ENCODE measurements around the gene NBEA. TPM values are rescaled to one million over a fixed set of nuclear protein-coding genes. Genes with fewer than 3 reads are reported as not detected.

NBEA gene
- total RNA-seq, 2 donors from 2014 or later, result 15.2 to 15.9 TPM

DNA sequence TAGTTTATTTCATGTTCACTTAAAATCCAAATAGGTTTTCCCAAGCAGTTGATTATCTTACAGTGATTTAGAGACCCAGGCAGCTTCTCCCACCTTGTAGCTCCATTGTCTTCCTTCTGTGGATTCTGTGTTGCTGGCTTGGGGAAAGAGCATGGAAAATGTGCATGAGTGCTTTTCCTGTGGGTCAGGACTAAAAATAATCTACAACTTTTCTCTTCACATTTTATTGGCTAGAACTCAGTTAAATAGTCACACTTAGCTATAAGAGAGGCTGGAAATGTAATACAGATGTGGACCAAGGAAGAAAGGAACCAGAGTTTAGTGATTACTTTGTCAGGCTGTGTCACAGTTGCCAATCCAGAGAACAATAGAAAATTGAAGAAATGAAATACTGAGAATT, 198.8 kb downstream of the NBEA start:
- H3K27ac ChIP-seq (ENCODE audit: low read depth, low read length), result no peak overlapping the region
- Mint-ChIP-seq H3K27ac (no peak overlapping the region), H3K9me3 (peaks cover 4% of the 10 kb centered on the region), H3K36me3 (ENCODE audit: low read depth) (peaks cover 12% of the 10 kb centered on the region), H3K27me3 (ENCODE audit: insufficient read depth) (no peaks in the 10 kb centered on the region), H3K4me3 (no peak overlapping the region), H3K4me1 (no peaks in the 10 kb centered on the region)
- H3K4me1 ChIP-seq (ENCODE audit: control insufficient read depth, insufficient read depth, low read length), result no peaks in the 10 kb centered on the region
- H3K36me3 ChIP-seq (ENCODE audit: control insufficient read depth, insufficient read depth, low read length), result no peaks in the 10 kb centered on the region
- TF ChIP-seq, protein P1, sequence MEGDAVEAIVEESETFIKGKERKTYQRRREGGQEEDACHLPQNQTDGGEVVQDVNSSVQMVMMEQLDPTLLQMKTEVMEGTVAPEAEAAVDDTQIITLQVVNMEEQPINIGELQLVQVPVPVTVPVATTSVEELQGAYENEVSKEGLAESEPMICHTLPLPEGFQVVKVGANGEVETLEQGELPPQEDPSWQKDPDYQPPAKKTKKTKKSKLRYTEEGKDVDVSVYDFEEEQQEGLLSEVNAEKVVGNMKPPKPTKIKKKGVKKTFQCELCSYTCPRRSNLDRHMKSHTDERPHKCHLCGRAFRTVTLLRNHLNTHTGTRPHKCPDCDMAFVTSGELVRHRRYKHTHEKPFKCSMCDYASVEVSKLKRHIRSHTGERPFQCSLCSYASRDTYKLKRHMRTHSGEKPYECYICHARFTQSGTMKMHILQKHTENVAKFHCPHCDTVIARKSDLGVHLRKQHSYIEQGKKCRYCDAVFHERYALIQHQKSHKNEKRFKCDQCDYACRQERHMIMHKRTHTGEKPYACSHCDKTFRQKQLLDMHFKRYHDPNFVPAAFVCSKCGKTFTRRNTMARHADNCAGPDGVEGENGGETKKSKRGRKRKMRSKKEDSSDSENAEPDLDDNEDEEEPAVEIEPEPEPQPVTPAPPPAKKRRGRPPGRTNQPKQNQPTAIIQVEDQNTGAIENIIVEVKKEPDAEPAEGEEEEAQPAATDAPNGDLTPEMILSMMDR (conservative IDR thresholded peaks at IDR 0.05), result no peak
- H3K9me3 ChIP-seq (ENCODE audit: control insufficient read depth, low read length), result peaks cover 6% of the 10 kb centered on the region
- H3K4me3 ChIP-seq (ENCODE audit: low read length), result no peak overlapping the region
- H3K27me3 ChIP-seq (ENCODE audit: control insufficient read depth, insufficient read depth, low read length, poor library complexity, severe bottlenecking), result no peaks in the 10 kb centered on the region
- no peak overlapping the region for H3K9ac ChIP-seq (ENCODE audit: extremely low read depth, low read length, poor library complexity, severe bottlenecking)
- DNase-seq, result no peak

DNA sequence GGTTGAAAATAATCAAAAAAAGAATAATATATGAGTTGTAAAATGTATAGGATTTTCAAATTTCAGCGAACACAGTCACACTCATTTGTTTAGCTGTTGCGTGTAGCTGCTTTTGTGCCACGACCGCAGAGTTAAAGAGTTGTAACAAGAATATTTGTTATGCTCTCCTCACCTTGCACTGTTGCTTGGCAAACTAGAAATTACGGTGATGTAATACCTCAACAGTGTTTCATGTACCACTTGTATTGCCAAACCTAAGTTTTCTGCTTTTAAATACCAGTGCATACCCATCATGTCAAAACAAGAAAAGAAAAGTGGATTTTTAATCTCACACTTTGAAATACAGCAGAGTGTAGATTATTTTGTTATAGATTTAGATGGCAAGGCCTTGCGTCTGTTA, 201.1 kb downstream of the NBEA start:
- H3K4me1 ChIP-seq (ENCODE audit: control insufficient read depth, insufficient read depth, low read length), result no peaks in the 10 kb centered on the region
- Mint-ChIP-seq H3K4me3 (no peak overlapping the region), H3K27me3 (ENCODE audit: insufficient read depth) (no peaks in the 10 kb centered on the region), H3K27ac (no peak overlapping the region), H3K4me1 (no peaks in the 10 kb centered on the region), H3K36me3 (ENCODE audit: low read depth) (peaks cover 17% of the 10 kb centered on the region), H3K9me3 (peaks cover 10% of the 10 kb centered on the region)
- H3K27me3 ChIP-seq (ENCODE audit: control insufficient read depth, insufficient read depth, low read length, poor library complexity, severe bottlenecking), result no peaks in the 10 kb centered on the region
- H3K27ac ChIP-seq (ENCODE audit: low read depth, low read length), result no peak overlapping the region
- WGBS, 2 experiments (ENCODE audit: insufficient coverage in 1 of 2, insufficient read length in 1 of 2), result 99 to 100% methylated on average over 4 to 6 of the region's 6 CpGs
- peaks cover 12% of the 10 kb centered on the region for H3K9me3 ChIP-seq (ENCODE audit: control insufficient read depth, low read length)
- no peak overlapping the region for H3K9ac ChIP-seq (ENCODE audit: extremely low read depth, low read length, poor library complexity, severe bottlenecking)
- TF ChIP-seq, protein P1 (conservative IDR thresholded peaks at IDR 0.05), result no peak
- no peak overlapping the region for H3K4me3 ChIP-seq (ENCODE audit: low read length)
- no peak for DNase-seq
- no peaks in the 10 kb centered on the region for H3K36me3 ChIP-seq (ENCODE audit: control insufficient read depth, insufficient read depth, low read length)

DNA sequence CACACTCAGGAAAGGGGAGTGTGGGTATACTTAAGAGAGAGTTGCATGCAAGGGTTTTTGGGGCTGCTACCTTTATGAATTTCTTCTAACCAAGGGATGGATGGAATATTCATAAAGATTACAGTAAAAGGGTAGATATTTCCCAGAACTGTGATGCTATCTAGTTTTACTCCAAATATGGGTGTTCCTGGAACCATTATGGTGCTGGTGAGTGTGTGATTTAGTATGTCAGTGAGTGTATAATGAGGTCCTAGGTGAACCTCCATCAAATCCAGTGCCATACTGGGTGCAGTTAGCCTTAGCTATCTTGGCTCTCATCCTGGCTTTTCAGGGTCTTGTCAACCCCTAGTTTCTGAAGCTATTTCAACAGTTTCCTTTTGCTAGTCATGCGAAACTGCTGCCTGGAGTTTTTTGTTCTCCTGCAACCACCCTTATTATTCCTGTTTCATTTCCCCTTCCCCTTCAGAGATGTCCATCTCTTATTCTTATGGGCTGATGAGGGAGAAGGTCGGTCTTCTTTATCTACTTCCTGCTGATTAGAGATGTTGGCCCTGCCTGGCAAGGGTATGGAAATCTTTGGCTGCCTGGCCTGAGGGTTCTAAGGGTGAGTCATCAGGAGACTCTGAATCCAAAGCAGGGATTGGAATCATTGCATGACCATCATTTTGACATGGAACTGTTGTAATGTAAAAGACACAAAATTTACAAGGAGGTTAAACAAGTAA, 202.3 kb downstream of the NBEA start:
- Mint-ChIP-seq H3K9me3 (peaks cover 10% of the 10 kb centered on the region), H3K27ac (no peak overlapping the region), H3K27me3 (ENCODE audit: insufficient read depth) (no peaks in the 10 kb centered on the region), H3K4me3 (no peak overlapping the region), H3K36me3 (ENCODE audit: low read depth) (peaks cover 17% of the 10 kb centered on the region), H3K4me1 (no peaks in the 10 kb centered on the region)
- no peak overlapping the region for H3K4me3 ChIP-seq (ENCODE audit: low read length)
- H3K36me3 ChIP-seq (ENCODE audit: control insufficient read depth, insufficient read depth, low read length), result no peaks in the 10 kb centered on the region
- peaks cover 12% of the 10 kb centered on the region for H3K9me3 ChIP-seq (ENCODE audit: control insufficient read depth, low read length)
- DNase-seq, result no peak
- no peaks in the 10 kb centered on the region for H3K27me3 ChIP-seq (ENCODE audit: control insufficient read depth, insufficient read depth, low read length, poor library complexity, severe bottlenecking)
- 85 to 100% methylated on average over 1 to 2 of the region's 2 CpGs for WGBS, 2 experiments (ENCODE audit: insufficient coverage in 1 of 2, insufficient read length in 1 of 2)
- TF ChIP-seq, protein P1 (conservative IDR thresholded peaks at IDR 0.05), result no peak
- no peak overlapping the region for H3K27ac ChIP-seq (ENCODE audit: low read depth, low read length)
- no peaks in the 10 kb centered on the region for H3K4me1 ChIP-seq (ENCODE audit: control insufficient read depth, insufficient read depth, low read length)
- no peak overlapping the region for H3K9ac ChIP-seq (ENCODE audit: extremely low read depth, low read length, poor library complexity, severe bottlenecking)
